Measurements from ENCODE around the gene SOBP.

The SOBP gene

DNA sequence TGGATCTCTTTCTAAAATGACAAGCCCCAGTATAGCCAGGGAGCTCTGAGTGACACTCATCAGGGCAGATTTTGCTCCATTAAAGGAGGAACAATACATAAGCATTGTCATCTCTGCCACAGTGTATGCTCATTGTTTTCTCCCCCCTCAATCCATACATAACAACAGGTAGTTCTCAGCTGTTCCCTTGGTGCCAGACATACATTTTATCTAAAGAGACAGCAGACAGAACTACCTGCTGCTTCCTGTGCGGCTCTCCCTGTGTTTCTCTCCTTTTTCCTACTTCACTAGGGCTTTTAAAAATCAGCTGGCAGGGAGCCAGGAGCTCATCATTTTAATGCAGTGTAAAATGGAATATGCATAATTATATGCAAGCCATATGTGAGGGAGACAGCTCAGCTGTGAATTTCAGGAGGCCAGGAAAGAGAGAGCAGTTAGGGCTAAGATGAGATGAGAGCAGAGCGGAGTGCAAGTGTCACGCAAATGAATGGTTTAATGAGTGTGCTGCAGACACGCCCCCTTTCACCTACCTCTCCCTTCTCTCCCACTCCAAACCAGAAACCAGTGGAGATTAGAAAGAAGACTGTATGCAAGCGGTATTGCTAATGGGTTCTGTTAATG, 96.0 kb downstream of the SOBP start:
- DNase-seq (ENCODE audit: low read depth): no peak

DNA sequence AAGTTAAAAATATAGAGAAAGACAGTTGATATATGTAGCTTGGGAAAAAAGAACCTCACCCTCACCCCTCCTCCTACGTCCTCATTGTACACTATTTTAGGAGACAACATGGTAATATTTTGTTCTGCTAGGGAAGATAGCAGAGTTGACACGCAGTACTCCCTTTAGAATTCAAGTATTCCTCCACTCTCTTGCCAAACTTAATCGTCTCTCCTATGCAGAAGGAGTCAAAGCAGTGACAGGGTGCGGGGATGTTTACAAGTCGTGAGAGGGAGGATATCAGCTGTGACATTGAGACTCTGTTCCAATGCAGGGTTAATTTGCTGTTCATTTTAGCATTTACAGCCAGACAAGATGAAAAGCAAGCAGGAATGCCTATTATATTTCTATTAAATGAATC, 97.5 kb downstream of the SOBP start:
- no peak for DNase-seq (ENCODE audit: low read depth)

DNA sequence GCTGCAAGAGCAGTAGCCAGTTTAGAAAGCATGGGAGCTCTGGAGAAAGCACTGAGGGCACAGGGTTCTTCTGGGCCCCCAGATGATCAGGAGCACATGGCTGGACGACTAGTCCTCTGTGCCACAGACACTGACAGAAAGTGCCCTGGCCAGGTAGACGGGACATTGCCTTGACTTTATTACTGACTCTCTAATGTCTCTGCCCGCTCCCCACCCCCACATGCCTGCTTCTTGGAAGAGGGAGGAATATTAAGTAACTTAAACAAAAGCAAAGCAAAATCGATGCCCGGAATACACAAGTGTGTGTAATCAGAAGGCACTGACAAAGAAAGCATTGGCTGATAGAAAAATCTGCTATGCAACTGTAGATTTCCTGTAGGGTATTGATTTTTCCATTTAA, 99.3 kb downstream of the SOBP start:
- no peak for DNase-seq (ENCODE audit: low read depth)

DNA sequence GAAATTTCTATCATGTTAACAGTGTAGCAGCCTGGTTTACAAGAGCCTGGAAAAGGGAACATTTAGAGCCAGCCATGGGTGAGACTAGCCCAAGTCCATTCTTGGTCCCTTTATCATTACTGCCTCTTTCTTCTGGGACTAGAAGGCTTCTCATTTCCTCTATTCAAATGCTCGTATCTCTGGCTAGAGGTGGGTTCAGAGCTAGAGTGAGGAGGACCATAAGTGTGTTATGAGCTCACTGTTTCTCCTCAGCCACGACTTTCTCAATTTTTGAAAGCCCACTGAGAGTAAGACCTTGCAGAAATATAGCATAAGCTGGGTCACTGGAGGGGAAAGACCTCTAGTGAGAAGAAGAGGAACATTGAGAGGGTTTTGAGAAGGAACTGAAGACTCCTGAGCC, 100.0 kb downstream of the SOBP start:
- DNase-seq (ENCODE audit: low read depth): no peak

DNA sequence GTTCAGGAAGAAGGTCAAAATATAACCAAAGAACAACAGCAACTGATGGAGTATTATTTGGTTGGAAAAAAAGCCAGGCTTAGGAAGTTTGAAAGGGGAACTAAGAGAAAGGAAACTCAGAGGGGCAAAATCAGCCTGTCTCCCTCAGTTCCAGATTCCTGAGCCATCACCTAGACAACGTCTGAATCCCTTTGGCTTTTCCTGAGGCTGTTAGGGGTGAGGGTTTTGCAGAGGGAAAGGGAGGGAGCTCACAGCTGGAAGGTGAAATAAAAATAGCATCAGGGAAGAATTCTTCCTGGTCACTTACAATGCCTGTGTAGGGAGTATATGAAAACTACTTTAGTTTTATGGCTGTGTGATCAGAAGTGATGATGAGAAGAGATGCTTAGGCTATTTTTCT, 100.5 kb downstream of the SOBP start:
- DNase-seq (ENCODE audit: low read depth): no peak

DNA sequence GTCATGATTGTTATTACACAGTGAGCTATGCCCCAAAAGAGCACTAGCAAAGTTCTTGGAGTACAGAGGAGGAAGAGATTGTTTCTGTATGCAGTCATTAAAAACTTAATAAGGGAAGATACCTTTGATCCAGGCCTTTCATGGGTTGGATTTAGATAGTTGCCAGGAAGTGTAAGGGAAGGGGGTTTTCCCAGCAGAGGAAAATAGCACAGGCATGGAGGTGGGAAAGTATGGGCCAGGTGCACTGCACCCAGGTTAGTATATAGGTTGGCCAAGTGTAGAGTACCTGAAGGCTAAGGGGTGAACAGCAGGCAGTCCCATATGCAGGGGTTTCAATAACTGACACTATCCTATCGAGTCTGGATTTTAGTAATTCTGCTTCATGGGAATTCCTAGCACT, 101.4 kb downstream of the SOBP start:
- no peak for DNase-seq (ENCODE audit: low read depth)

DNA sequence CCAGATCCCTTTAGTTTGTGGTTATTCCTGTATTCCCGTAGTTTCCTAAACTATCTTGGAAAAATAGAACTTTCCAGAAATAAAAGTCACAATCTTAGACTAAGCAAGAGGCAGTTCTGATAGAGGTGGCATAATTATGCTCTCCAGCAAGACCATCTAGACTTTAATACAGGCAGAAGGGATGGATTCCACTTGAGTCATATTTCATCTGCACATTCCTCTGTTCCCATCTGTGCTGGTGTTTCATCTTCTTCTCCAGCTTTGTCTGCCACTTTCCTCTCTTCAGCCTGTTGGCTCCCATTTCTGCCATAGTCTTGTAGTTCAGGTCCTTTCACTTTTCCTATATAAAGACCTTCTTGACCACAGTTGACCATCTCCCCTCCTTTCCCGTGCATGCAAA, 102.9 kb downstream of the SOBP start:
- DNase-seq (ENCODE audit: low read depth): no peak

DNA sequence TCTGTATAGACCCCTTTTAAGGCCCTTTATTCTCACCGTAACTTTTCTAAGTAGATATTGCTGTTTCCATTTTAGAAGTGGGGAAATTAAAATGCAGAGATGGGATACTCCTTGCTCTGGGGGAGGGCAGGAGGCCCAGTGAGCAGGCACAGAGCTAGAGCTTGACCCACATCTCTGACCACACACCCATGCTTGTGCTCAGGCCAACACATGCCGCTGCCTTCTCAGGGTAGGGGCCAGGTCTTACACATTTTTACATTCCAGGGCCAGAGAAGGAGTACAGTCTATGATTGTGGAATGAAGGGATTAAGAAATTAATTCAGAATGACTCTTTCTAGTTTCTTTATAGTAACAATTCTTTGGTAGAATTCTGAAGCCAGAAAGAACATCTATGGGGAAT, 104.8 kb downstream of the SOBP start:
- no peak for DNase-seq (ENCODE audit: low read depth)

DNA sequence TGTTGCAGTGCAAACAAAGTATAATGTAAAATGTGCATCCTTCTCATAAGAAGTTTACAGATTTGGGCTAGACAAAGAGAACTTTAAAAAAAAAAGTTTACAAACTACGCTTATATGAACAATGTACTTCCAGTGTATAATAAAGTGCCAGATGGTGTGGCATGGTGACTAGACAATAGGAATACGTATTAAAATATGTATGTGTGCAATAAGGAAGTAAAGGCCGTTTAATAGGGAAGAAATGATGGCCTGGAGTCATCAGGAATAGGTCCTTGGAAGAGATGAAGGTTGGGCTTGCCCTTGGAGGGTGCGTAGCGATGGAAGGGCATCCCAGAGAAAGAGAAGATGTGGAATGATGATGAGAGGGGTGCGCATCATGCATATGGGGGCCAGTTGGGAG, 108.2 kb downstream of the SOBP start:
- no peak for DNase-seq (ENCODE audit: low read depth)

DNA sequence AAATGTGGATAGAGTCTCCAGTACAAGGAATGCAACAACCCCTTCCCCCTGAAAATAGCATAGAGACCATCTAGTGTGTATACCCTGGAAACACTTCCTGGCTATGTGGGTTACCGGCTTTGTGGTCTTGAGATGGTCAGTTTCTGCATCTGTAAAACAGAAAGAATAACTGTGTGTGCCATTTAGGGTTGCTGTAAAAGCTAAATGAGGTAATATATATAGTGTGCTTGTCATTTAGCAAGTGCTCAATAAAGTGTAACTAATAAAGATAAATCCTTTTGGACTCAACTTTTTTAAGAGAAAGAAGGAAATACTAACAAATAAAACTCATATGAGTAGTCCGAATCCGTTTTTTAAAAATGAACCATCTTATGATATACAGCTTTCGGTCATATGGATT, 109.1 kb downstream of the SOBP start:
- no peak for DNase-seq (ENCODE audit: low read depth)

DNA sequence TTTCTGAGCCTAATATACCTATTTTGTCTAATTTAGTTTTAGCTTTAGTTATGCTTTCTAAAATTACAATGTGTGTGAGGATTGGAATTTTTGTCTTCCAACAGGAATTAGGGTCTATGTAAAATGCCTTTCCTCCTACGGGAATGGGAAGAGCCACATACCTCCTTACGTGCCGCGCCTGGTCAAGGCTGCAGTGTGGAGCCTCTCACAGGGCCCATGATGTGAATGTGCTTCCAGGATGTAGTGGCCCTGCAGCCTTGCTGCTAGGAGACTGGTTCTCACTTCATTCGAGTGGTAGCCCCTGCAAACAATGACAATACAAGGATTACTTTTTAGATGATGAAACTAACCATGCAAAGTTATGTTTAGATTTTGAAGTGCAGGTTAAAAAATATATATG, 110.2 kb downstream of the SOBP start:
- no peak for DNase-seq (ENCODE audit: low read depth)

DNA sequence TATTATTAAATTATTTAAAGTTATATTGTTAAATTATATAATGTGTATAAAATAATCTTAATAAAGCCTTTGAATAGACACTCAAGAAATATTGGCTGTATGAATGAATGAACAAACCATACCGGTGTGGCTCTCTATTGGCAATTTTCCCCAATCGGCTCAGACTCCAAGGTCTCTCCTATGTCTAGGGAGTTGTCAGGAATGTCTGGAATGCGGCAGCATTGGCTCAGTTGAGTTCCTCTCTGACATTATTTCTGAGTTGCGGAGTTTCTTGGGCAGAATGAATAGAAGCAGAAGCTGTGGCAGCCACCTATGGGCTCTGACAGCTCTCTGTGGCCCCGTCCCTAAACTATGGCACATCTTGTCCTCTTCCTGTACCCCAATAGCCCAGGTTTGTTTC, 111.0 kb downstream of the SOBP start:
- peak; percentile 16 for DNase-seq (ENCODE audit: low read depth)

DNA sequence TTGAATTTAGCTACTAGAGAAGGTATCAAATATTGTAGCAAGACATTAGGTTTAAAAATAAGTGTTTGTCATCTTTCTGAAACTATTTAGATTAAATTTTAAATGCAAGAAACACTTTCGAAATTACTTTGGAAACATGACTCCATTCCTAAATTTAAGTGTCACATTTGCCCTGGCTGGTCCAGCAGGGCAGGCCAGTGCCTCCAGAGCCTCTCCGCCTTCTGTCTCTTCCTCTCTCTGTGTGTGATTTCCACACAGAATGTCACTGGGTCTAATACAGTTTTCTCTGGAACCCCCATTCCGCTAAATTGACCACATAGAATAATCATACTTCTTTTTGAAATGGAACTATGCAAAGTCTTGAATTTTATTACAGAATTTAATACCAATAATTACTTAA, 111.5 kb downstream of the SOBP start:
- no peak for DNase-seq (ENCODE audit: low read depth)

DNA sequence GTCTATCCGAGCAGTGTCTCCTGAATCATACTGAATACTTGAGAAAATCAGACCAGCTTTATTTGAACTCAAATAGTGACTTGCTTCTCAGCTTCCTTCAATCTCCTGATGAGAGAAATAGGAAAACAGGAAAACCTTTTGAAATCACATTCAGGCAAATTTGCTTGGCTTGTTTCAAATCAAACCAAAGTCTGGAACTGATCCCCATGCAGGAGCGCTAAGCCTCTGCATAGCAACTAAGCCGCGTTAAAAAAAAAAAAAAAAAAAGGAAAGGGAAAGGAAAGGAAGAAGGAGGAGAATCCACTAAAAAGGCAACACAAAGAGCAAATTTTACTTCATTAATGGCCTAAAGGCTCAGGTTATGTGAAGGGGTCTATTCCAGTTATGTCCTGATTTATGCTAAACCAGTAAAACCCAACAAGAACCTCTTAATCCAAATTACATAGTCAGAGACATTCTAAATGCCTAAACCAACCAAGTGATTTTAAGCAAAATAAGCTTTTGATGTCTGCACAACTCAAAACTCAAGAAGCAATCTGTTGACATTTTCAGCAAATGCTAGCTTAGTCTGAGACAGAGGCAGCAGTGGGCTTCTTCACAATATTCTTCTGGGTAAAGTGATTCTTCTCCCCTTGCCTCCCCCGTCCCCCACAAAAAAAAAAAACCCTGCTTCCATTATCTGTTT, 112.5 kb downstream of the SOBP start:
- DNase-seq (ENCODE audit: low read depth): no peak

DNA sequence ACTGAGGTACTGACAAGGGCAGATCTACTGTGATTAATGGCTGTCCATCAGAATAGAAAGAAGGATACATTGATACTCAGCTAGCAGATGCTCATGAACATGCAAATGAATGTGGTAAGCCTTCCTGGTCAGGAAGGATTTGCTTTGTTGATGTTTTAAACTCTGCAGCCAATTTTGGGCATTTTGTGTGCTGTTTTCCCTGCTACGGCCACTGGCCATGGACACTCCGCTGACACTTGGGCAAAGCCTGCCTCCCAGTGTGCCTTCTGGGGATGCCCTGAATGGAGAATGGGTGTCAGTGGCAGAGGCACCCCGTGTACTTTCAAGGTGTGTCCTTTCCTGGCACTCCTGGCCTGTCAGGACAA, 113.1 kb downstream of the SOBP start:
- no peak for DNase-seq (ENCODE audit: low read depth)

DNA sequence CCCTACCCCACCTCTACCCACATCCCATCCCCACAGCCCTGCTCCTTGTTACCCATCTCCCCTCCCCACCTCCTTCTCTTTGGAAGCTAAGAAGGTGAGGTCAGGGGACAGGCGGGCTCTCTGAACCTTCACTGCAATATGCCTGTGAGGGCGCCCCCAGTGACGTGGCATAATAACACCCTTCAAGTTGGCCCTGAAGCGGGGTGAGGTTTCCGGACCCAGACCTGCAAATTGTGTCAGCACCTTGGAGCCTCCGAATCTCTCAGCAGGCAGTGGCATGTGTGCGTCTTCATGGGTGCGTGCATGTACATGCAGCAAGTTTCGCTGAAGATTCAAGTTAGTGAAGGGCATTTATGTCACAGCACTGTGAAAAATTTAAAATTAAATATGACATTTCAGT, 114.6 kb downstream of the SOBP start:
- no peak for DNase-seq (ENCODE audit: low read depth)

DNA sequence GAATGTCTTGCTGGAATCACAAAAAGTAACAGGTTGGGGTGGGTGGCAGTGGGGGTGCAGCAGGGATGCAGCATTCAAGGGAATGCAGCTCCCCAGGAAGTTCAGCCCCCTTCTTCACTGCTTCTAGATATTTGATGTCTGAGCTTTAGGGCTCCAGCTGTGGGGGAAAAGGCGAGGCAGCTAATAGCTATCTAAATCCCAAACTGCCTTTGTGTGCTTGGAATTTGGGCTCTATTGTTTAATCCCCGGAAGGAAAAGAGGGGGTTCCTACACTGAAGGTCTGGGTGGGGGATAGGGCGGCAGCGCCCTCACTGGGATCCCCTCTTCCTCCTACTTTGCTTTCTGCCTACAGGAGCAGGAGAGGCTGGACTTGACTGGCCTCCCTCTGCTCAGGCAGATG, 116.5 kb downstream of the SOBP start:
- DNase-seq (ENCODE audit: low read depth): no peak

DNA sequence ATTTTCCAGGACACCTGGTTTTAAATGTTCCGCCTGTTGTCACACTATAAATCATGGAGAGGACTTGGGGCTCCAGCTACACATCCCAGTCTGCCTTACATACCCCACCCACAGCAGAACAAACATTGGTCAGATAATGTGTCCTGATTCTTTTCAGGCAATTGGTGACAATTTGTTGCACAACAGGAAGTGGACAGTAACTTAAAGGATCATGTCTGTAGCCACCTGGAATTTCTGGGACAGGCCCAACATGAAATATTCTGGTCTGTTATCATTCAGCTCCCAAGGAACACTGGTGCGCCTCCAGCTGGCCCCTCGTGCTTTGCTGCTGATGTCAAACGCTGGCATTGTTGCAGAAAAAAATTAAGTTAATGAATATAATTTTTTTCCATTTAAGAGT, 117.2 kb downstream of the SOBP start:
- DNase-seq (ENCODE audit: low read depth): no peak

DNA sequence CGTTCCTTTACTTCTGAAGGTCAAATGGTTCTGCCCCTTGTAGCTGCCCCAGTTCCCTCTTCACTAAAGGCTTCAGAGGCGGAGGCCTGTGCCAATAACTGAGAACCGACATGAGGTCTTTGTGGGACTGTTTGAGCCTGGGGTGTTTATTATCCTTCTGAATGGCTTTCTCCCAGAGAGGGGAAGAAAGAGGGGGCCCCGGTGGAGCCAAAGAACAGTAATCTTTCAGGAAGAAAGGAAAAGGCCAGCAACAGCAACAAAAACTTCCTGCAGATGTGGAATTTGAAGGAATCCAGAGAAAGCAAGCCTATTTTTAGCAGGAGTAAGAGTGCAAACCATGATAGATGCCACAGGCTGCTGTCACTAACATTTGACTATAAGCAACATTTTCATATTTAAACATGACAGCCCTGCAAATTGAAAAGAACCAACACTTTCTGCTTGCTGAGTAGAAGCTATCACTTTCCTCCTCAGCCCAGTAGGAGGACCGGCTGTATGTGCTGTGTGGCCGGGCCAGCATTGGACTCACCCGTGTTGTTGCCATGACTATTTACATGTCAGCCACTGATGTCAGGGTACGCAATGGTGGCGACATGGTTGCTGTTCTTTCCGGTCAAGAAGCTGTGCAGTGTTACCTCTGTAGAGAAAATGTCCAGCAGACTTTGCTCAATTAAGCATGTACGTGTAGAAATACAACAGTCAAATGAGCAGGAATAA, 121.3 kb downstream of the SOBP start:
- DNase-seq (ENCODE audit: low read depth): no peak

DNA sequence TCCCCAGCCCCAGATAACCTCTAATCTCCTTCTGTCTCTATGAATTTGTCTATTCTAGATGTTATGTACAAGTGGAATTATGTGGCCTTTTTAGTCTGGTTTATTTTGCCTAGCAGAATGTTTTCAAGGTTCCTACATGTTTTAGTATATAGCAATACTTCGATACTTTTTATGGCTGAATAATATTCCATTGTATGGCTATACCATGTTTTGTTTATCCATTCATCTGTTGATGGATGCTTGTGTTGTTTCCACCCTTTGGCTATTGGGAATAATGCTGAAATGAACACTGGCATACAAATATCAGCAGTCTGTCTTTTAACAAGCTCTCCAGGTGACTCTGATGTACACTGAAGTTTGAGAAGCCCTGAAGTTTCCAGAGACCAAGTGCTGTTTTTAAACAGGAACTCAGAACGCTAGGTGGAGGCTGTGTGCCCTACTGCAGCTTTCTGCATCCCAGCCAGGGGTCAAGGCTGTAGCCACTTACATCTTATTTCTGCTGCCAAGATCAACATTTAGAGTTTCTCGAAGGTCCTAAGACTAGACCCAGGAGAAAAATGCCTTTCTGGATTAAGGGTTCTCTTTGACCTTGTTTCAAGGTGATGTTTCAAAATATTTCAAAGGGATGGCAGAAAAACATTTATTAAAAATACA, 123.0 kb downstream of the SOBP start:
- DNase-seq (ENCODE audit: low read depth): no peak

DNA sequence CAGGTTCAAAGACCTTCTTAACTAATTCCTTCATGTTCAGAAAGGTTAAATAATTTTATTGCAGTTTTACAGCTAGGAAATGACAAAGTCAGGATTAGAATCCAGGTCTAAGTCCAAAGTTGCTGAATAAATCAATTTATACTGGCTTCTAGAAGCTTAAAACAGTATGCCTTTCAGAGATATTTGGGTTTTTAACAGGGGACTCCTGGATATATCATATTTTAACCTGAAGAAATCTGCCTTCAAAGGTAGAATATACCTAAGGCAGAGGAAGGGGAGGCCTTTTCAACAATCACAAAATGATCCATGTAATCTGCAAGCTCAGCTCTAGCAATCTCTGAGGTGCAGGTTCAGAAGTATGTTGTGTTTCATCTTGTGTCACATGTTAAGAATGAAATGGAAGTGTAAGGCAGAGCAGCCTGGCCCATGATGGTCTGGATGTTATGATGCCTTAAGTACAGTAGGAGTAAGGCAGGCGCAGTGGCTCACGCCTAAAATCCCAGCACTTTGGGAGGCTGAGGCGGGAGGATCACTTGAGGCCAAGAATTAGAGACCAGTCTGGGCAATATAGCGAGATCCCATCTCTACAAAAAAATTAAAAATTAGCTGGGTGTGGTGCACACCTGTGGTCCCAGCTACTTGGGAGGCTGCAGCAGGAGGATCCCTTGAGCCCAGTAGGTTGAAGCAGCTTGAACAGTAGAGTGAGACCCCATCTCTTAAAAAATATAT, 123.9 kb downstream of the SOBP start:
- no peak for DNase-seq (ENCODE audit: low read depth)

DNA sequence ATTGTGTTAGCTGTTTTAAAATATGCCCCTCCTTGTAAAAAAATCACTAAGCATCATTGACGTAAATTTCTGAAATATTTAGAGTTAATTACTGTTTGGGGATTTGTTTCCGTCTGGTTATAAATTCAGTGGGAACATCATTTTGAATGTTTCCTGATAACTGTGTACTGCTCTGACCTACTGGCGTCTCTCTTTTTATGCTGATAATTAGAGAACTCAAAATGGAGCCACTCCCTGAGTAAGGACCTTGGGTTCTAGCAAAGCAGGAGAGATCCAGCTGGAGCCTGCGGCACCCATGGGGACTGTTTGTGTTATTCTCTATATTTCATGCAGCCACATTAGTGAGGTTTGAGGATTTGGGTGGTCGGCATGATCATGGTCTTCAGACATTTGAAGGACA, 124.9 kb downstream of the SOBP start:
- DNase-seq (ENCODE audit: low read depth): no peak

DNA sequence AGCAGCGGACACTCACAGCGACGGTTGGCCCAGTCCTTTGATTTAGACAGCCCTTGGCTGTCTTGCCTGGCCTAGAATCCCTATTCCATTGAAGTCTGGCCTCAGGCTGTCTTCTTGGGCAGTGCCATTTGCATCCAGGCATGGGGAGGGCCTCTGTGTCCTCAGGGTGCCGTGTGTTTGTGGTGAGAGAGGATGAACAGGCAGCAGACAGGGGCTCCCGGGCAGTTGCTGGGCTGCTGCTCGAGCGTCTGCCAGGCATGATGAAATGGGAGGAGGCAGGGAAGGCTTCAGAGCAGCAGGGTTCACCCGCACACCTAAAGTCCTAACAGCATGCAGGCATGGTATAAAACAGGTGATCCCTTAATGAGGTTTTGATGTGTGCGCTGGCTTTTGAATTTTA, 126.9 kb downstream of the SOBP start:
- no peak for DNase-seq (ENCODE audit: low read depth)

Measured in HS-5 (cell line).